Body of pancreas (tissue), 4 donors: ENCODE measurements around the gene PCTP.

Source experiments
- CTCF ChIP-seq, 7 experiments: fragments of 450-650 bp in 4 of 7; fragments of 200-600 bp in 3 of 7; sonication (generic) in 3 of 7; IDR thresholded peaks; one replicate each; pipeline ENCODE4 v1.5.1; 2016 to 2019; ENCODE audit warnings: antibody characterized with exemption in 7 of 7
- POLR2A ChIP-seq, 3 donors: fragments of 450-650 bp; IDR thresholded peaks; one replicate each; pipeline ENCODE4 v1.6.1; 2016; ENCODE audit warnings: antibody characterized with exemption in 3 of 3, mild to moderate bottlenecking in 2 of 3

- no peak for TF ChIP-seq POLR2A (IDR thresholded peaks at IDR 0.05)
- TF ChIP-seq CTCF (IDR thresholded peaks at IDR 0.05): no peak
Measured at GRCh38 chr17:55765472-55765871, 14.6 kb downstream of the PCTP start.
